VCaP (cell line): ENCODE data around the gene GSG1L.

Experiments
- H3K27ac ChIP-seq: fragments of 450-650 bp; 2 replicates; pipeline ENCODE4 v1.5.1; 2017
- CTCF ChIP-seq: fragments of 450-650 bp; conservative IDR thresholded peaks from 2 replicates; pipeline ENCODE4 v1.5.1; 2017; ENCODE audit warnings: mild to moderate bottlenecking, moderate library complexity

Gene GSG1L

GRCh38 chr16:27775254-27775653, 288.3 kb downstream of the GSG1L start:
- TF ChIP-seq CTCF, result no peak
- no peak overlapping the region for H3K27ac ChIP-seq

GRCh38 chr16:27774779-27775178, 288.7 kb downstream of the GSG1L start:
- no peak overlapping the region for H3K27ac ChIP-seq
- no peak for TF ChIP-seq CTCF

- no peak overlapping the region for H3K27ac ChIP-seq
- TF ChIP-seq CTCF, result no peak
Measured at GRCh38 chr16:27773344-27773743, 290.2 kb downstream of the GSG1L start.

GRCh38 chr16:27772093-27772825, 291.3 kb downstream of the GSG1L start:
- no peak for TF ChIP-seq CTCF
- H3K27ac ChIP-seq, result no peak overlapping the region

- H3K27ac ChIP-seq, result no peak overlapping the region
Measured at GRCh38 chr16:27771201-27771910, 292.2 kb downstream of the GSG1L start.

GRCh38 chr16:27770271-27771196, 293.0 kb downstream of the GSG1L start:
- H3K27ac ChIP-seq, result no peak overlapping the region
- no peak for TF ChIP-seq CTCF

More at GRCh38 chr16:27771201-27771910, 292.2 kb downstream of the GSG1L start:
- no peak for TF ChIP-seq CTCF
